GM12873 (cell line): ENCODE data around the gene HMCN1.

Source experiments
- TF ChIP-seq, protein P1 (sequence below): IDR thresholded peaks from 2 replicates; pipeline ENCODE4 v1.5.1; 2012; ENCODE audit warnings: low read depth, mild to moderate bottlenecking, moderate library complexity, low read length, control low read depth; ENCODE audit not compliant: insufficient read depth; ENCODE audit errors: missing control alignments

Gene HMCN1

DNA sequence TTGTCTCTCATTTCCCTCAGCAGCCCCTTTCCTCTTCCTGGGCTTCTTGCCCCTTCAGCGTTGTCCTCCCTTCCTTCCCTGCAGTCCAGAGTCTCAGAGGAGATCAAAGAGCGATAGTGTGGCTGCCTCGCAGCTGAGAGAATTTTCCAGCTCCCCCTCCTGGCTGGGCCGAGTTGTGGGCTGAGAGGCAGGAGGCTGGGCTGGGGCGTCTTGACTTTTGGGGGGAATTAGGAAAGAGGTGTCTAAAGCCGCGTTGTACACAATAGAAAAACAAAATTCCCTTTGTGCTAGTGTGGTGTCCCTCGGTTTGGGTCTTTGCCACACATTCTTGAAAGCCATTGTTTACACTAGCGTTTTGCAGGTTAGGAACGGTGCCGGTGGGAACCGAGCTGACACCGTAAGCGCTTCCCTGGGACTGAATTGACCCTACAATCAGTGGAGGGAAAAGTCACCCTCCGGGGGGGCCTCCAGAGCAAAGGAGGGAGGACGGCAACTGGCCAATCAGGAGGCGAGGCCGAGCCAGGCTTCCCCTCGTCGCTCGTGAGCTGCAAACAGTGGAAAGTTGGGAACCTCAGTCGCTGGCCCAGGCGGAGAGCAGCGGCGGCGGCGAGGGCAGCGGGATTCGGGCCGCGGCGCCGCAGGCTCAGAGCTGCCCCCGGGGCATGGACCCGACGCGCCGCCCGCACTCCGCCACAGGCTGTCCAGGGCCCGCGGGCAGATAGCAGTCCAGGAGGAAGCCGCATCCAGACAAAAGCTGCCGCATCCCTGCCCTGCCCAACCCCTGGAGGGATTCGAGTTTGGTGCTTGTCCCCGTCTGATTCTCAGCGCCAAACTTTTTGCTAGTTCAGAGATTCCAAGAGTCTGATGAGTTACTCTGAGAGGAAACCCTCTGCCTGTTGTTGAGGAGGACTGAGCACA, at the start of gene HMCN1:
TSS of gene HMCN1 (plus strand) at position 574 of the 918 bp plus-strand sequence. CDS start 389 bp downstream, outside the sequence.
- TF ChIP-seq, protein P1, sequence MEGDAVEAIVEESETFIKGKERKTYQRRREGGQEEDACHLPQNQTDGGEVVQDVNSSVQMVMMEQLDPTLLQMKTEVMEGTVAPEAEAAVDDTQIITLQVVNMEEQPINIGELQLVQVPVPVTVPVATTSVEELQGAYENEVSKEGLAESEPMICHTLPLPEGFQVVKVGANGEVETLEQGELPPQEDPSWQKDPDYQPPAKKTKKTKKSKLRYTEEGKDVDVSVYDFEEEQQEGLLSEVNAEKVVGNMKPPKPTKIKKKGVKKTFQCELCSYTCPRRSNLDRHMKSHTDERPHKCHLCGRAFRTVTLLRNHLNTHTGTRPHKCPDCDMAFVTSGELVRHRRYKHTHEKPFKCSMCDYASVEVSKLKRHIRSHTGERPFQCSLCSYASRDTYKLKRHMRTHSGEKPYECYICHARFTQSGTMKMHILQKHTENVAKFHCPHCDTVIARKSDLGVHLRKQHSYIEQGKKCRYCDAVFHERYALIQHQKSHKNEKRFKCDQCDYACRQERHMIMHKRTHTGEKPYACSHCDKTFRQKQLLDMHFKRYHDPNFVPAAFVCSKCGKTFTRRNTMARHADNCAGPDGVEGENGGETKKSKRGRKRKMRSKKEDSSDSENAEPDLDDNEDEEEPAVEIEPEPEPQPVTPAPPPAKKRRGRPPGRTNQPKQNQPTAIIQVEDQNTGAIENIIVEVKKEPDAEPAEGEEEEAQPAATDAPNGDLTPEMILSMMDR, result peak; percentile 28

DNA sequence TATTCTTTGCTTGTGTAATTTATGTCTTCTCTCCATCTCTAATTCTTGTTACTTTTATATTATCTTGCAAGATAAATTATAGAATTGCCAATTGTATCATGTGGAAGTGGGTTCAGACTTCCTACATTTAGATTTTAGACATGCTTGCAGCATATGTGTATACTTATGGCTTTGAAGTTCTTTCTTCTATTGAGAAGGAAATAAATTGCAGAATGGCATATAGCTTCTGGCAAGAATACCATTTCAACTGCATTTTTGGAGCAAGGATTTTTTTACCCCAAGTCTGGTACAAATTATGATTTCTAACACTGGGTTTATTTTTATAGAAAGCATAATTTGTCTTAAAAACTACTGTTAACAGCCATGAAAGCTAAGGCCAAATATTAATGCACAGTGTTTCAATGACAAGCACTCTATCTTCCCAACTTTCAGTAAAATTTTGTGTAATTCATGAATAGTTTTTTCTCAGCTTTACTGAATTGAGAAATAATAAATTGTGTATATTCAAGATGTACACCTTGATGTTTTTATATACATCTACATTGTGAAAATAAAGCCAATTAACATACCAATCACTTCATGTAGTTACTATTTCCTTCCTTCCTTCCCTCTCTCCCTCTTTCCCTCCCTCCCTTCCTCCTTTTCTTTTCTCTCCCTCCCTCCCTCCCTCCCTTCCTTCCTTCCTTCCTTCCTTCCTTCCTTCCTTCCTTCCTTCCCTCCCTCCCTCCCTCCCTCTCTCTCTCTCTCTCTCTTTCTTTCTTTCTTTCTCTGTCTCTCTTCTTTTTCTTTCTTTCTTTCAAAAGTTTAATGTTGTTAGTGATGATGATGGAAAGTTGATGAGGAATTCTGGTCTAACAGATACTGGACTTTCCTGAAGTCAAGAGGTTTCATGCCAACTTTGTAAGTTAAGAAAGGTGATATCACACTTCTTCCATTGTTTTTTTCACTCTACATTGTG, 47.1 kb upstream of the HMCN1 start:
- TF ChIP-seq, protein P1, result no peak

DNA sequence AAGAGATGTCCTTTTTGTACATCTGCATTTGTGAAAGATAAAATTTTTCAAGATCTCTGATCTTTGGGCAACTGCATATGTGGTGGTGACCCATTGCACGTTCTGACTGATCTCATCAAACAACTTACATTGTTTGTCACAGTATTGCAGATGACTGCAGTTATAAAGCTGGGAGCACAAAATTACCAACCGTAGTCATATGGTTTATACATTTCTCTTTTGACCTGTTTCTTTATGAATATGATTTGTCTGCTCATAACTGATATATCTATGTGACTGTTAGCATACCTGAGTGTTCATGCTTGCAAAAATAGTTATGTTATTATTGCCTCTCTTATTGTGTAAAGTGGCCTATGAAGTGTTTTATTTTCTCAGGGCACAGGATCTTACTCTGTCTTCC, 43.7 kb upstream of the HMCN1 start:
- TF ChIP-seq, protein P1, result no peak

DNA sequence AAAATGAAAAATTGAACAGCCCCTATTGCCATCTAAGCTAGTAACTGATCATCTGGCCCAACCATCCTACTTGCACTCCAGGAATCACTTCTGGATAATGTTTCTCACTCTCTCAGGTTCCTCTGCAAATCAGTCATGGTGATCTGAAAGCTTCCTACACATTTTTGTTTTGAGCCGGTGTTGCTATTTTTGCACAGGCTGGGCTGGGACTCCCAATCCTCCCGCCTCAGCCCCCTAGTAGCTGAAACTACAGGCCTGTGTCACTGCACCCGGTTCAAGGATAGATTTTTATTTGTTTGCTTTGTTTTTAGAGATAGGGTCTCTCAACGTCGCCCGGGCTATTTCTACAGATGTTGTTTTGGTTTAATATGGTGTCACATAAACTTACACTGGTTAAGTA, 40.5 kb upstream of the HMCN1 start:
- TF ChIP-seq, protein P1, result no peak

DNA sequence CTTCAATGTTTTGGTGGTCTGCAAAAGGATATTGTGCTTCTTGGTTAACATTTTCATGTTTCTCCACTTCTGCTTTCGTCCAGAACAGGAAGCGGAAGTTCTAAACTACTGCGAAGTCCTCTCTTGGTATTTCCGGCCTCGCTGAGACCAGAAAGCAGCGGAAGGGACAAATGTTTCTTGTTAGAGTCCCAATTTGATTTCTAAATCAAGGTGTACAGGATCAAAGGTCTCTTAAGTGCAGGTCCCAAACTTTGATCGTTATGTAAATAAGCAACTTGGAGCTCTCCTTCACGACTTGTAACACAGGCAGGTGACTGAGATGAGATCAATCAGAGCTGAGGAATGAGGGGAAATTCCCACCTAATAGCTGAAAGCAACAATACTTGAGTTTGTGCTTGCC, 40.1 kb upstream of the HMCN1 start:
- TF ChIP-seq, protein P1, result no peak

DNA sequence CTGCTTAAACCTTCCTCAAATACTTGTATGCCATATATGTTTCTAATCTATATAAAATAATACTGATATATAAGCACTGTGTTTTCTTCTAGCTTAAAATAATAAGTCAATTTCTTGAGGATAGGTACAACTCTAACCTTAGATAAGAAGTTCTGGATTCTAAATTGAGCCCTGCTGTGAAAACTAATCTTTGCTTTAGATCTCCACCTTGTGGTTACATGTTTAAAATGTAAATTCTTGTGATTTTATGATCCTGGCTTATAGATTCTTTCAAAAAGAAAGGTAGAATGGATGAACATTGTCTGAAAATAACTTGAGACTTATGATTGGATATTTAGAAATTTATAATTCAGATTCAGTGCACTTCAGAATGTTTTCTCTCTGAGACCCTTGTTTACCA, 38.9 kb upstream of the HMCN1 start:
- TF ChIP-seq, protein P1, result peak; percentile 1

DNA sequence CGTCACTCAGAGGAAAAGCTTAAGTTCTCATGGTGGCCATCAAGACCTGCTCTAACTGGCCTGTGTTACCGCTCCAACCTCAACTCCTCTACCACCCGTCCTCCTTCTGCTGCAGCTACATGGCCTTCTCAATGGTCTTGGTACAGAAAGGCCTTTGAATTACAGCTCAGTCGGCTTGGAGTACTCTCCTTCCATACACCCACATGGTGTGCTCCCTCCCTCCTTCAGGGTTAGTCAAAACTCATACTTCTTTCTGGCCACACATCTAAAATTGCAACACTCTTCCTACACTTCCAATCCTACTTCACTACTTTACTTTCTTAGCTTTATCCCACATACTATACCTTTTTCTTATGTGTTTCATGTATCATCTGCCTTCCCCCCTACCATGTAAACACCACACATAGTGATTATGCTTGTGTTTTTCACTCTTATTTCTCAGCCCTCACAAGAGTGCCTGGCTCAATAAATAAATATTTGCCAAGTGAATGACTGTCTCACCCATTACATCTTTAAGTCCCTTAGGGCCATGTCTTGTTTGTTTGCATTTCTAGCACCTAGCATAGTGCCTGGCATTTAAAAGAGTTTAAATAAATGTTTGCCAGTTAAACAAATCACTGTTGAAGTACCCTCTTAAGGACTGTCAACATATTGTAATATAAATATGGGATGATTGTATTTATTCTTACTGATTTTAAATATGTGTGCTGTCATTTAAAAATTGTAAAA, 37.6 kb upstream of the HMCN1 start:
- TF ChIP-seq, protein P1, result no peak
